ENCODE results near the gene PLA2G4C.

DNA sequence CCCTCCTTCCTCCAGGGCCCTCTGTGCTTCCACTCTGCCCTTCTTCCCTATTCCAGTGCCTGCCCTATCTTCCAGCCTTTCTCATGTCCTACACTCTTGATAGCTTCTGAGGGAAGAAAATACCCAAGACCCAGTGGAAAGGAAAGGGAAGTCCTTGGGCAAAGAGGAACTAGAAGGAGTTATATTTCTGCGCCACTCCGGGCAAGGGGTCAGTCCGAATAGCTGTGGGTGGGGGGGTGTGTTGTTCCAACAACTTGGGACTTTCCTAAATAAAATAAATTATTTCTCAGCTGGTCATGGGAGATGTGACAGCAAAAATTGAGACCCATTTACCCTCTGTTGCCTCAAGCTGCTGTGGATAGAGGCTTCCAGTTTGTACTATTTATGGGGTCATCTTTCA lies 89.9 kb downstream of the PLA2G4C start:
- TF ChIP-seq, protein P1, sequence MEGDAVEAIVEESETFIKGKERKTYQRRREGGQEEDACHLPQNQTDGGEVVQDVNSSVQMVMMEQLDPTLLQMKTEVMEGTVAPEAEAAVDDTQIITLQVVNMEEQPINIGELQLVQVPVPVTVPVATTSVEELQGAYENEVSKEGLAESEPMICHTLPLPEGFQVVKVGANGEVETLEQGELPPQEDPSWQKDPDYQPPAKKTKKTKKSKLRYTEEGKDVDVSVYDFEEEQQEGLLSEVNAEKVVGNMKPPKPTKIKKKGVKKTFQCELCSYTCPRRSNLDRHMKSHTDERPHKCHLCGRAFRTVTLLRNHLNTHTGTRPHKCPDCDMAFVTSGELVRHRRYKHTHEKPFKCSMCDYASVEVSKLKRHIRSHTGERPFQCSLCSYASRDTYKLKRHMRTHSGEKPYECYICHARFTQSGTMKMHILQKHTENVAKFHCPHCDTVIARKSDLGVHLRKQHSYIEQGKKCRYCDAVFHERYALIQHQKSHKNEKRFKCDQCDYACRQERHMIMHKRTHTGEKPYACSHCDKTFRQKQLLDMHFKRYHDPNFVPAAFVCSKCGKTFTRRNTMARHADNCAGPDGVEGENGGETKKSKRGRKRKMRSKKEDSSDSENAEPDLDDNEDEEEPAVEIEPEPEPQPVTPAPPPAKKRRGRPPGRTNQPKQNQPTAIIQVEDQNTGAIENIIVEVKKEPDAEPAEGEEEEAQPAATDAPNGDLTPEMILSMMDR (IDR thresholded peaks at IDR 0.05; ENCODE audit: low read depth, low read length, missing input control): no peak
- TF ChIP-seq, protein P2, sequence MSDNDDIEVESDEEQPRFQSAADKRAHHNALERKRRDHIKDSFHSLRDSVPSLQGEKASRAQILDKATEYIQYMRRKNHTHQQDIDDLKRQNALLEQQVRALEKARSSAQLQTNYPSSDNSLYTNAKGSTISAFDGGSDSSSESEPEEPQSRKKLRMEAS (IDR thresholded peaks at IDR 0.05): no peak
- no peak for TF ChIP-seq YY1 (IDR thresholded peaks at IDR 0.05)
- no peak for TF ChIP-seq EGR1 (IDR thresholded peaks at IDR 0.05; ENCODE audit: low read depth in 2 of 2)
- TF ChIP-seq RXRA (IDR thresholded peaks at IDR 0.05): no peak
- no peak for TF ChIP-seq JUND (IDR thresholded peaks at IDR 0.05)
- TF ChIP-seq, protein P3, sequence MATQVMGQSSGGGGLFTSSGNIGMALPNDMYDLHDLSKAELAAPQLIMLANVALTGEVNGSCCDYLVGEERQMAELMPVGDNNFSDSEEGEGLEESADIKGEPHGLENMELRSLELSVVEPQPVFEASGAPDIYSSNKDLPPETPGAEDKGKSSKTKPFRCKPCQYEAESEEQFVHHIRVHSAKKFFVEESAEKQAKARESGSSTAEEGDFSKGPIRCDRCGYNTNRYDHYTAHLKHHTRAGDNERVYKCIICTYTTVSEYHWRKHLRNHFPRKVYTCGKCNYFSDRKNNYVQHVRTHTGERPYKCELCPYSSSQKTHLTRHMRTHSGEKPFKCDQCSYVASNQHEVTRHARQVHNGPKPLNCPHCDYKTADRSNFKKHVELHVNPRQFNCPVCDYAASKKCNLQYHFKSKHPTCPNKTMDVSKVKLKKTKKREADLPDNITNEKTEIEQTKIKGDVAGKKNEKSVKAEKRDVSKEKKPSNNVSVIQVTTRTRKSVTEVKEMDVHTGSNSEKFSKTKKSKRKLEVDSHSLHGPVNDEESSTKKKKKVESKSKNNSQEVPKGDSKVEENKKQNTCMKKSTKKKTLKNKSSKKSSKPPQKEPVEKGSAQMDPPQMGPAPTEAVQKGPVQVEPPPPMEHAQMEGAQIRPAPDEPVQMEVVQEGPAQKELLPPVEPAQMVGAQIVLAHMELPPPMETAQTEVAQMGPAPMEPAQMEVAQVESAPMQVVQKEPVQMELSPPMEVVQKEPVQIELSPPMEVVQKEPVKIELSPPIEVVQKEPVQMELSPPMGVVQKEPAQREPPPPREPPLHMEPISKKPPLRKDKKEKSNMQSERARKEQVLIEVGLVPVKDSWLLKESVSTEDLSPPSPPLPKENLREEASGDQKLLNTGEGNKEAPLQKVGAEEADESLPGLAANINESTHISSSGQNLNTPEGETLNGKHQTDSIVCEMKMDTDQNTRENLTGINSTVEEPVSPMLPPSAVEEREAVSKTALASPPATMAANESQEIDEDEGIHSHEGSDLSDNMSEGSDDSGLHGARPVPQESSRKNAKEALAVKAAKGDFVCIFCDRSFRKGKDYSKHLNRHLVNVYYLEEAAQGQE (IDR thresholded peaks at IDR 0.05): no peak
- TF ChIP-seq, protein P4, sequence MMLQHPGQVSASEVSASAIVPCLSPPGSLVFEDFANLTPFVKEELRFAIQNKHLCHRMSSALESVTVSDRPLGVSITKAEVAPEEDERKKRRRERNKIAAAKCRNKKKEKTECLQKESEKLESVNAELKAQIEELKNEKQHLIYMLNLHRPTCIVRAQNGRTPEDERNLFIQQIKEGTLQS (IDR thresholded peaks at IDR 0.05): no peak
- TF ChIP-seq TAF1 (conservative IDR thresholded peaks at IDR 0.05): no peak
- TF ChIP-seq, protein P5, sequence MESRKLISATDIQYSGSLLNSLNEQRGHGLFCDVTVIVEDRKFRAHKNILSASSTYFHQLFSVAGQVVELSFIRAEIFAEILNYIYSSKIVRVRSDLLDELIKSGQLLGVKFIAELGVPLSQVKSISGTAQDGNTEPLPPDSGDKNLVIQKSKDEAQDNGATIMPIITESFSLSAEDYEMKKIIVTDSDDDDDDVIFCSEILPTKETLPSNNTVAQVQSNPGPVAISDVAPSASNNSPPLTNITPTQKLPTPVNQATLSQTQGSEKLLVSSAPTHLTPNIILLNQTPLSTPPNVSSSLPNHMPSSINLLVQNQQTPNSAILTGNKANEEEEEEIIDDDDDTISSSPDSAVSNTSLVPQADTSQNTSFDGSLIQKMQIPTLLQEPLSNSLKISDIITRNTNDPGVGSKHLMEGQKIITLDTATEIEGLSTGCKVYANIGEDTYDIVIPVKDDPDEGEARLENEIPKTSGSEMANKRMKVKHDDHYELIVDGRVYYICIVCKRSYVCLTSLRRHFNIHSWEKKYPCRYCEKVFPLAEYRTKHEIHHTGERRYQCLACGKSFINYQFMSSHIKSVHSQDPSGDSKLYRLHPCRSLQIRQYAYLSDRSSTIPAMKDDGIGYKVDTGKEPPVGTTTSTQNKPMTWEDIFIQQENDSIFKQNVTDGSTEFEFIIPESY (IDR thresholded peaks at IDR 0.05): no peak
- no peak for TF ChIP-seq FOXA1 (IDR thresholded peaks at IDR 0.05)
- no peak for TF ChIP-seq RAD21 (IDR thresholded peaks at IDR 0.05)
- no peak for TF ChIP-seq GABPA (IDR thresholded peaks at IDR 0.05 in 1 of 2, conservative IDR thresholded peaks at IDR 0.05 in 1 of 2)
- TF ChIP-seq SP1 (IDR thresholded peaks at IDR 0.05): no peak

Data from liver (tissue), 3 donors.